ENCODE results near the gene MCCC1.

- TF ChIP-seq, protein P1, sequence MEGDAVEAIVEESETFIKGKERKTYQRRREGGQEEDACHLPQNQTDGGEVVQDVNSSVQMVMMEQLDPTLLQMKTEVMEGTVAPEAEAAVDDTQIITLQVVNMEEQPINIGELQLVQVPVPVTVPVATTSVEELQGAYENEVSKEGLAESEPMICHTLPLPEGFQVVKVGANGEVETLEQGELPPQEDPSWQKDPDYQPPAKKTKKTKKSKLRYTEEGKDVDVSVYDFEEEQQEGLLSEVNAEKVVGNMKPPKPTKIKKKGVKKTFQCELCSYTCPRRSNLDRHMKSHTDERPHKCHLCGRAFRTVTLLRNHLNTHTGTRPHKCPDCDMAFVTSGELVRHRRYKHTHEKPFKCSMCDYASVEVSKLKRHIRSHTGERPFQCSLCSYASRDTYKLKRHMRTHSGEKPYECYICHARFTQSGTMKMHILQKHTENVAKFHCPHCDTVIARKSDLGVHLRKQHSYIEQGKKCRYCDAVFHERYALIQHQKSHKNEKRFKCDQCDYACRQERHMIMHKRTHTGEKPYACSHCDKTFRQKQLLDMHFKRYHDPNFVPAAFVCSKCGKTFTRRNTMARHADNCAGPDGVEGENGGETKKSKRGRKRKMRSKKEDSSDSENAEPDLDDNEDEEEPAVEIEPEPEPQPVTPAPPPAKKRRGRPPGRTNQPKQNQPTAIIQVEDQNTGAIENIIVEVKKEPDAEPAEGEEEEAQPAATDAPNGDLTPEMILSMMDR (optimal IDR thresholded peaks at IDR 0.05 in 1 of 3, IDR thresholded peaks at IDR 0.05 in 1 of 3, conservative IDR thresholded peaks at IDR 0.05 in 1 of 3; ENCODE audit: extremely low read depth in 1 of 3, insufficient read depth in 2 of 3, low read length in 3 of 3) = no peak
- TF ChIP-seq EZH2 (IDR thresholded peaks at IDR 0.05; ENCODE audit: low read length) = no peak
Observed at GRCh38 chr3:182971637-182972036, 127.7 kb downstream of the MCCC1 start.
